Lung microvascular endothelial cell (primary cell): ENCODE measurements around the gene LGMN. TPM values are rescaled to one million over a fixed set of nuclear protein-coding genes. Genes with fewer than 3 reads are reported as not detected.
"Not testable (repeated sequence)": the region's sequence is repeated elsewhere in the genome, so short reads cannot be mapped to it uniquely, and the experiment has no call there.

Source experiments
- DNase-seq, 2 donors: peaks; one replicate each; pipeline versions ENCODE4 v3.0.0 to v3.0.0-alpha.2; 2010; ENCODE audit warnings: low read depth in 2 of 2
- total RNA-seq: library from RNA; depleted of rRNA; stranded (reverse); fragments of >200 nt; gene quantifications from 2 replicates; pipeline ENCODE4 v1.2.1, GENCODE V29; 2014

The LGMN gene
- total RNA-seq, 1 donor from 2014 or later: 62.7 TPM

- not testable (repeated sequence) for DNase-seq
These were observed 15.5 kb upstream of the LGMN start for GRCh38 chr14:92763666-92764631.

- no peak for DNase-seq
These were observed 12.0 kb upstream of the LGMN start for GRCh38 chr14:92760524-92760805.

DNA sequence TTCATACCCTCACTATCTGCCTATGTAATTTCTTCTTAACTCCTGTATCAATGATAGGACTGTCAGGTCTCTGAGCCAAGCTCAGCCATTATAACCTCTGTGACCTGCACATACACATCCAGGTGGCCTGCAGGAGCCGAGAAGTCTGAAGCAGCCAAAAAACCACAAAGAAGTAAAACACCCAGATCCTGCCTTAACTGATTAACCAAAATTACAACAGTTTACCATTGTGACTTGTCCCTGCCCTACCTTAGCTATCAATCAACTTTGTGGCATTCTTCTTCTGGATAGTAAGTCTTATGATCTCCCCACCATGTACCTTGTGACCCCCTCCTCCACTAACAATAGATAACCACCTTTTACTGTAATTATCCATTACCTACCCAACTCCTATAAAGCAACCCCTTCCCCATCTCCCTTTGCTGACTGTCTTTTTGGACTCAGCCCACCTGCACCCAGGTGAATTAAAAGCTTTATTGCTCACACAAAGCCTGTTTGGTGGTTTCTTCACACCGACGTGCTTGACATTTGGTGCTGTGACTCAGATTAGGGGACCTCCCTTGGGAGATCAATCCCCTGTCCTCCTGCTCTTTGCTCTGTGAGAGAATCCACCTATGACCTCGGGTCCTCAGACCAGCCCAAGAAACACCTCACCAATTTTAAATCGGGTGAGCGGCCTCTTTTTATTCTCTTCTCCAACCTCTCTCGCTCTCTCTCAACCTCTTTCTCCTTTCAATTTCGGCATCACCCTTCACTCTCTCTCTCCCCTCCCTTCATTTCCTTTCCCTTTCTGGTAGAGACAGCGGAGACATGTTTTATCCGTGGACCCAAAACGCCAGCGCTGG lies 11.5 kb upstream of the LGMN start:
- DNase-seq: no peak

- DNase-seq: peak in 1 of 2 donors; percentile 54
These were observed 10.9 kb upstream of the LGMN start for GRCh38 chr14:92759300-92759678.

GRCh38 chr14:92756446-92756845 lies 8.0 kb upstream of the LGMN start:
- DNase-seq: no peak

DNA sequence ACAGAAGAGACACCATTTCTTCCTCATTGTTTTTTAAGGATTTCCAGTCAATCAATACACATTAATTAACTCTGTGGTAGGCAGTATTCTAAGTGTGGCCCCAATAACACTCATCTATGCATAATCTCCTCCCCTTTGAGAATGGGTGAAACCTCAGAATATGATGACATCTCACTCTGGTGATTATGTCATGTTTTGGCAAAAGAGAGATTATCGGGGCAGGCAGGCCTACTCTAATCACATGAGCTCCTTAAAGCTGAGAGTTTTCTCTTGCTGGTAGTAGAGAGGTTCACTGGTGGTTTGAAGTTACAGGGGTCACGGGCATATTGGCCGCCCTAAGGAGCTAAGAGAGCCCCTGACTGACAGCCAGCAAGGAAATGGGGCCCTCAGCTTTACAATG lies 7.1 kb upstream of the LGMN start:
- no peak for DNase-seq

DNA sequence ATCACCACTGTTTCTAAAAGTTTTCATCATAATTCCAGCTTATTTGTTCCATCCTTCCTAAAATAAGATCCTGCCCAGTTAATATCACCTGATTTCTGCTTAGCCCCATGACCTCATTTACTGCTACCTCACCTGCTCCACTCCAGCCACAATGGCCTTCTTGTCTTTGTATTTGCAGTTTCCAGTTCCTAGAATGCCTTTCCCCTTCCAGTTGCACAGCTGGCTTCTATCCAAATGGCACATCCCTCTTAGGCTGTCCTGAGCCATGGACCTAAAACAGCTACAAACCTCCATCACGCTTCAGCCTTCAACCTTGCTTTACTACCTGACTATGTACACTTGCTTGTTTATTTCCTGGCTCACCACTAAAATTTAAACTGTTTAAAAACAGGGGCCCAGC lies 6.5 kb upstream of the LGMN start:
- peak in 1 of 2 donors; percentile 6 for DNase-seq

GRCh38 chr14:92753250-92753649 lies 4.8 kb upstream of the LGMN start:
- no peak for DNase-seq

GRCh38 chr14:92751819-92752218 lies 3.4 kb upstream of the LGMN start:
- no peak for DNase-seq

DNA sequence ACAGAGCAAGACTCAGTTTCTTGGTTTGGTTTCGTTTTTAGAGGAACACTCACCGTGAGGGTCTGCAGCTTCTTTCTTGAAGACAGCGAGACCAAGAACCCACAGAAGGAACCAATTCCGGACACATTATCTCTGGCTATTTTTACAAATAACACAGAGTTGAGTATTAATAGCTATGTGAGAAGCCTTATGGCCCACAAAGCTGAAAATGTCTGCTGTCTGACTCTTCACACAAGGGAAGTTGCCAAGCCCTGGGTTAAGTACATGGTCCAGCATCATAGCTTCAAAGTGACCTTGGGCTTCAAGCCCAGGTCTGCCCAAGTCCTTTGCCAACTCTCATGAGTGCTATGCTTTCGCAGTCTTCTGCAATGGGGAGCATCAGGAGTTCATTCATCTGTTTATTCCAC lies 2.6 kb upstream of the LGMN start:
- DNase-seq: no peak

DNA sequence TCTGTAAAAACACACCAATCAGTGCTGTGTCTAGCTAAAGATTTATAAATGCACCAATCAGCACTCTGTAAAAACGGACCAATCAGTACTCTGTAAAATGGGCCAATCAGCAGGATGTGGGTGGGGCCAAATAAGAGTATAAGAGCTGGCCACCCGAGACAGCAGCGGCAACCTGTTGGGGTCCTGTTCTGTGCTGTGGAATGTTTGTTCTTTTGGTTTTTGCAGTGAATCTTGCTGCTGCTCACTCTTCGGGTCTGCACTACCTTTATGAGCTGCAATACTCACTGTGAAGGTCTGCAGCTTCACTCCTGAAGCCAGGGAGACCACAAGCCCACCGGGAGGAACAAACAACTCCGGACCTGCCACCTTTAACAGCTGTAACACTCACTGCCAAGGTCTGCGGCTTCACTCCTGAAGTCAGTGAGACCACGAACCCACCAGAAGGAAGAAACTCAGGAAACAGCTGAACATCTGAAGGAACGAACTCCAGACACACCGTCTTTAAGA lies 1.8 kb upstream of the LGMN start:
- DNase-seq: not testable (repeated sequence)

GRCh38 chr14:92747701-92748258 lies 647 bp downstream of the LGMN start:
- peak in 1 of 2 donors; percentile 41 for DNase-seq

- no peak for DNase-seq
These were observed 4.2 kb downstream of the LGMN start for GRCh38 chr14:92744198-92744597.

GRCh38 chr14:92740440-92740839 lies 8.0 kb downstream of the LGMN start:
- no peak for DNase-seq

DNA sequence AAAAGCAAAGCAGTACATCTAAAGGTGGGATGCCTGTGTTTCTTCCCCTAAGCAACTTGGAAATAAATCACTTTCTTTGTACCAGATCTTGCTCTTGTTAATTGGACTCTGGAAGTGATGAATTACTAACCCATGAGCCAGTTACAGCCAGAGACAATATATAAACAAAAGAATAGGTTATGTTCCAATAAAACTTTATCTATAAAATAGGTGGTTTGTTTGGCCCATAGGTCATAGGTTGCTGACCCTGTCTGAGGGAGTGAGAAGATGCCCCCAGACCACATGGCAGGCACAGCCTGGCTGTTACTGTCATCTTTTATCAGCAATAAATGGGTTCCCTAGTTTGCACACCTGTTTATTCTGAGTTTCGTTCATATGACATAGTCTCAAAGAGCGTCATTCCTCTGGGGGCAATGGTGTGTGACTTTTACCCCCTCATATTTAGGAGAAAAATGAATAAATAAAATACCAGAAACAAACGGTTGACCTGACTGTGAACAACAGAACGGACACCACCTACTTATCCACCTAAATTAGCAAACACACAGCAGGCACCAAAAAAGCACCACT lies 10.7 kb downstream of the LGMN start:
- DNase-seq: no peak

- DNase-seq: no peak
These were observed 11.2 kb downstream of the LGMN start for GRCh38 chr14:92737206-92737605.

GRCh38 chr14:92735344-92735743 lies 13.1 kb downstream of the LGMN start:
- DNase-seq: no peak

- DNase-seq: no peak
These were observed 13.8 kb downstream of the LGMN start for GRCh38 chr14:92734618-92735017.

DNA sequence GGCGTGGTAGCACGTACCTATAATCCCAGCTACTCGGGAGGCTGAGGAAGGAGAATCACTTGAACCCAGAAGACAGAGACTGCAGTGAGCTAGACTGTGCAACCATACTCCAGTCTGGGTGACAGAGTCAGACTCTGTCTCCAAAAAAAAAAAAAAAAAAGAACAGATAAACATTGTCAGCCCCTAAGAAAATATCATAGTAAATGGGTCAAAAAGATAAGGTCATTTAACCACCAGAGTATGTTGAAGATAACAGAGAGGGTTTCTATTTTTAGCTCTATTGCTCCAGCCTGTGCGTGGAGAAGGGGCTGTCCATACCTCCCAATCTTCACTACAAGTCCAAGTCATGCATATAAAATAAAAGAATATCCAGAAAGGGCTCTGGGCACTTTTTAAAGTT lies 15.4 kb downstream of the LGMN start:
- DNase-seq: no peak

GRCh38 chr14:92731622-92732115 lies 16.8 kb downstream of the LGMN start:
- DNase-seq: no peak

DNA sequence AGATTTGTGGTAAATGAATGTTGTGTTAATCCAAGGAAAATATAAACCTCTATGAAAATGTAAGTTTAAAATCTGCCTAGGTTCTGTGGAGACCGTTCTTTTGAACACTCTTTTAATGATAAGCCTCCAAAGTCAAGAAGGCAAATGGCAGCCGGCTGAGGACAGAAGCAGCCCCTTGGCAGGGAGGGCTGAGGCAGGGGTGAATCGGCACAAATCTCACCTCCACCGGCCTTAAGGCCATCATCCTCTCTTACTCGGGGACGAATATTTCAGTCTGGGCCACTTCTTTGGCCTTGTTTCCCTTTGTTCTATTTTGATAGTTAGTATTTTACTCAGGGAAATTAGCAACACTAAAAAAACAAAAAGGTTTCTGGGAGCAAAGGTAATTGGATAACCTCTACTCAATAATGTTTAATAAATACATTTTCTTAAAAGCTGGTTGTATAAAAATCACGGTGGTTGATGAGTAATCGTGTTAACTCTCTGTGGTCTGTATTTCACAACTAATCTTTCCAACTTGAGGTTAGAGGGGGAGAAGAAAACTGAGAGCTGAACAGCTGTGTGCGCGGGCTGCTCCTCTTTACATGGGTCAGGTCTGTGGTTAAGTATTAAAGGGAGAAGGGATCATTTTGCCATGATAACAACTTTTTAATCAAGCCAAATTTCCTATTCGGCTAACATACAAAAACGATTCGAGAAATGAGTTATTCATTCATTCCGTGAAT lies 18.6 kb downstream of the LGMN start:
- no peak for DNase-seq
